Activated CD4-positive, alpha-beta T cell treated with anti-CD3 and anti-CD28 coated beads for 36 hours (primary cell): ENCODE results near the gene SLC25A21. TPM values are rescaled to one million over a fixed set of nuclear protein-coding genes. Genes with fewer than 3 reads are reported as not detected.
"Not testable (repeated sequence)": the region's sequence is repeated elsewhere in the genome, so short reads cannot be mapped to it uniquely, and the experiment has no call there.

ENCODE experiments used
- ATAC-seq: fragments of 200-7000 bp; cut with Tn5 transposase; one replicate; pipeline ENCODE4 v1.10.0; 2021; ENCODE audit warnings: mild to moderate bottlenecking, moderate library complexity
- CTCF ChIA-PET: fragments of 350-600 bp; sonication (Branson Sonifier 250); formaldehyde crosslinking; loops from one replicate; lab custom pipeline; 2021; ENCODE audit warnings: antibody characterized with exemption; lab: Charles Lee
- POLR2A ChIA-PET: fragments of 350-600 bp; sonication (Branson Sonifier 250); formaldehyde crosslinking; loops from one replicate; lab custom pipeline; 2021; ENCODE audit warnings: antibody characterized with exemption, inconsistent platforms; lab: Charles Lee
- DNase-seq: peaks from one replicate; pipeline ENCODE4 v3.0.0-alpha.2; 2020
- H3K27ac Mint-ChIP-seq: one replicate; pipeline ENCODE4 v1.8.0; 2021; ENCODE audit warnings: mixed read lengths
- H3K27me3 Mint-ChIP-seq: one replicate; pipeline ENCODE4 v1.8.0; 2021; ENCODE audit warnings: mixed read lengths
- H3K36me3 Mint-ChIP-seq: one replicate; pipeline ENCODE4 v1.8.0; 2021; ENCODE audit warnings: low read depth, mixed read lengths
- H3K4me1 Mint-ChIP-seq: one replicate; pipeline ENCODE4 v1.8.0; 2021; ENCODE audit warnings: mixed read lengths
- H3K4me3 Mint-ChIP-seq: one replicate; pipeline ENCODE4 v1.8.0; 2021; ENCODE audit warnings: mild to moderate bottlenecking, moderate library complexity, mixed read lengths
- H3K9me3 Mint-ChIP-seq: one replicate; pipeline ENCODE4 v1.8.0; 2021; ENCODE audit warnings: low read depth, mixed read lengths
- intact Hi-C, 2 experiments: fragments of 100-400 bp; cut with DNase I in 1 of 2; cut with micrococcal nuclease in 1 of 2; formaldehyde crosslinking; loops; one replicate each; pipeline versions ENCODE4 v1.14.2 to v1.15.1; 2022 to 2024; cut with DNase I, micrococcal nuclease
- total RNA-seq, 2 experiments: library from RNA; stranded (reverse); gene quantifications; one replicate each; pipeline ENCODE4 v1.2.3, GENCODE V29; 2021

SLC25A21 gene
- total RNA-seq, 2 experiments from 2014 or later, result not detected

GRCh38 chr14:37082449-37082848 is 90.0 kb downstream of the SLC25A21 start:
- CTCF ChIA-PET, result interaction anchor here (0.6 kb wide), 1 partner anchor 206 kb away, joined by 3 read pairs; no protein-coding TSS in a partner anchor
- no peak for DNase-seq

GRCh38 chr14:37081856-37082255 is 90.5 kb downstream of the SLC25A21 start:
- ATAC-seq (no peak), DNase-seq (no peak)
- H3K9me3 Mint-ChIP-seq, result peaks cover 2% of the 10 kb centered on the region
- no peak overlapping the region for H3K4me3 Mint-ChIP-seq
- no peaks in the 10 kb centered on the region for H3K36me3 Mint-ChIP-seq
- no peak overlapping the region for H3K27ac Mint-ChIP-seq
- no peaks in the 10 kb centered on the region for H3K27me3 Mint-ChIP-seq
- ChIA-PET POLR2A (no interaction called here), CTCF (interaction anchor here (0.6 kb wide), 1 partner anchor 206 kb away, joined by 3 read pairs; no protein-coding TSS in a partner anchor)
- no peaks in the 10 kb centered on the region for H3K4me1 Mint-ChIP-seq
- intact Hi-C loops, result no loop called here

More at GRCh38 chr14:37082449-37082848, 90.0 kb downstream of the SLC25A21 start:
- Mint-ChIP-seq H3K27ac (no peak overlapping the region), H3K36me3 (no peaks in the 10 kb centered on the region), H3K9me3 (peaks cover 2% of the 10 kb centered on the region), H3K27me3 (no peaks in the 10 kb centered on the region), H3K4me3 (no peak overlapping the region), H3K4me1 (no peaks in the 10 kb centered on the region)
- POLR2A ChIA-PET, result no interaction called here
- no peak for ATAC-seq
- intact Hi-C loops, result no loop called here

- Mint-ChIP-seq H3K27ac (no peak overlapping the region), H3K27me3 (no peaks in the 10 kb centered on the region), H3K4me3 (no peak overlapping the region), H3K36me3 (no peaks in the 10 kb centered on the region), H3K9me3 (peaks cover 2% of the 10 kb centered on the region), H3K4me1 (no peaks in the 10 kb centered on the region)
- DNase-seq, result peak; percentile 6
- POLR2A ChIA-PET, result no interaction called here
- CTCF ChIA-PET, result no interaction called here
- intact Hi-C loops, result no loop called here
- ATAC-seq, result no peak
Measured at GRCh38 chr14:37081218-37081617, 91.2 kb downstream of the SLC25A21 start.

- Mint-ChIP-seq H3K27ac (no peak overlapping the region), H3K36me3 (no peaks in the 10 kb centered on the region), H3K4me3 (no peak overlapping the region), H3K9me3 (no peaks in the 10 kb centered on the region), H3K27me3 (no peaks in the 10 kb centered on the region), H3K4me1 (no peaks in the 10 kb centered on the region)
- ATAC-seq (no peak), DNase-seq (no peak)
- ChIA-PET POLR2A (no interaction called here), CTCF (interaction anchor here (1.0 kb wide), 1 partner anchor 10 kb away, joined by 4 read pairs; no protein-coding TSS in a partner anchor)
- intact Hi-C loops, result no loop called here
Measured at GRCh38 chr14:37078131-37078530, 94.3 kb downstream of the SLC25A21 start.

GRCh38 chr14:37074320-37074719 is 98.1 kb downstream of the SLC25A21 start:
- H3K4me3 Mint-ChIP-seq, result not testable (repeated sequence)

GRCh38 chr14:37063467-37064240 is 108.8 kb downstream of the SLC25A21 start:
- intact Hi-C loops, result no loop called here
- Mint-ChIP-seq H3K4me3 (no peak overlapping the region), H3K27ac (no peak overlapping the region), H3K9me3 (no peaks in the 10 kb centered on the region), H3K4me1 (no peaks in the 10 kb centered on the region), H3K36me3 (no peaks in the 10 kb centered on the region), H3K27me3 (no peaks in the 10 kb centered on the region)
- no peak for DNase-seq
- POLR2A ChIA-PET, result no interaction called here
- CTCF ChIA-PET, result no interaction called here
- no peak for ATAC-seq

More at GRCh38 chr14:37074320-37074719, 98.1 kb downstream of the SLC25A21 start:
- POLR2A ChIA-PET, CTCF ChIA-PET, H3K27me3 Mint-ChIP-seq, H3K9me3 Mint-ChIP-seq, H3K27ac Mint-ChIP-seq, DNase-seq, H3K36me3 Mint-ChIP-seq, ATAC-seq, H3K4me1 Mint-ChIP-seq, intact Hi-C loops: not testable (repeated sequence)

- H3K27me3 Mint-ChIP-seq, result no peaks in the 10 kb centered on the region
- intact Hi-C loops, result no loop called here
- ChIA-PET CTCF (interaction anchor here (0.6 kb wide), 1 partner anchor 475 kb away, joined by 3 read pairs; no protein-coding TSS in a partner anchor), POLR2A (no interaction called here)
- H3K36me3 Mint-ChIP-seq, result no peaks in the 10 kb centered on the region
- no peak for ATAC-seq
- no peak overlapping the region for H3K4me3 Mint-ChIP-seq
- H3K4me1 Mint-ChIP-seq, result no peaks in the 10 kb centered on the region
- no peaks in the 10 kb centered on the region for H3K9me3 Mint-ChIP-seq
- H3K27ac Mint-ChIP-seq, result no peak overlapping the region
- no peak for DNase-seq
Measured at GRCh38 chr14:37062191-37062803, 110.1 kb downstream of the SLC25A21 start.

- H3K4me1 Mint-ChIP-seq, result no peaks in the 10 kb centered on the region
- ChIA-PET CTCF (no interaction called here), POLR2A (no interaction called here)
- H3K4me3 Mint-ChIP-seq, result no peak overlapping the region
- ATAC-seq, result no peak
- no peaks in the 10 kb centered on the region for H3K27me3 Mint-ChIP-seq
- peaks cover 1% of the 10 kb centered on the region for H3K9me3 Mint-ChIP-seq
- no peak for DNase-seq
- H3K27ac Mint-ChIP-seq, result no peak overlapping the region
- intact Hi-C loops, result no loop called here
- H3K36me3 Mint-ChIP-seq, result no peaks in the 10 kb centered on the region
Measured at GRCh38 chr14:37061697-37062096, 110.7 kb downstream of the SLC25A21 start.

- no peak for DNase-seq
- Mint-ChIP-seq H3K4me1 (no peaks in the 10 kb centered on the region), H3K27ac (no peak overlapping the region), H3K36me3 (no peaks in the 10 kb centered on the region), H3K27me3 (no peaks in the 10 kb centered on the region), H3K9me3 (peaks cover 5% of the 10 kb centered on the region), H3K4me3 (no peak overlapping the region)
- POLR2A ChIA-PET, result no interaction called here
- intact Hi-C loops, result no loop called here
- ATAC-seq, result no peak
- CTCF ChIA-PET, result no interaction called here
Measured at GRCh38 chr14:37060496-37061260, 111.7 kb downstream of the SLC25A21 start.

GRCh38 chr14:37057776-37058175 is 114.6 kb downstream of the SLC25A21 start:
- Mint-ChIP-seq H3K27ac (no peak overlapping the region), H3K9me3 (peaks cover 5% of the 10 kb centered on the region), H3K4me1 (no peaks in the 10 kb centered on the region), H3K27me3 (no peaks in the 10 kb centered on the region), H3K4me3 (no peak overlapping the region), H3K36me3 (no peaks in the 10 kb centered on the region)
- POLR2A ChIA-PET, result no interaction called here
- CTCF ChIA-PET, result no interaction called here
- no peak for DNase-seq
- intact Hi-C loops, result no loop called here
- ATAC-seq, result no peak

- no peaks in the 10 kb centered on the region for H3K4me1 Mint-ChIP-seq
- H3K36me3 Mint-ChIP-seq, result no peaks in the 10 kb centered on the region
- ATAC-seq, result no peak
- DNase-seq, result no peak
- no peak overlapping the region for H3K27ac Mint-ChIP-seq
- intact Hi-C loops, result no loop called here
- H3K9me3 Mint-ChIP-seq, result peaks cover 5% of the 10 kb centered on the region
- no peak overlapping the region for H3K4me3 Mint-ChIP-seq
- POLR2A ChIA-PET, result no interaction called here
- no peaks in the 10 kb centered on the region for H3K27me3 Mint-ChIP-seq
- CTCF ChIA-PET, result interaction anchor here (0.9 kb wide), 1 partner anchor 94 kb away, joined by 3 read pairs; no protein-coding TSS in a partner anchor
Measured at GRCh38 chr14:37056473-37056872, 115.9 kb downstream of the SLC25A21 start.
